Fibroblast of skin of left quadriceps (primary cell): ENCODE measurements around the gene XIRP1.
"Not testable (repeated sequence)": the region's sequence is repeated elsewhere in the genome, so short reads cannot be mapped to it uniquely, and the experiment has no call there.

Experiments
- DNase-seq, 2 experiments: peaks; one replicate each; pipeline ENCODE4 v3.0.0-alpha.2; 2013; ENCODE audit warnings: low read depth in 2 of 2

Gene XIRP1, protein sequence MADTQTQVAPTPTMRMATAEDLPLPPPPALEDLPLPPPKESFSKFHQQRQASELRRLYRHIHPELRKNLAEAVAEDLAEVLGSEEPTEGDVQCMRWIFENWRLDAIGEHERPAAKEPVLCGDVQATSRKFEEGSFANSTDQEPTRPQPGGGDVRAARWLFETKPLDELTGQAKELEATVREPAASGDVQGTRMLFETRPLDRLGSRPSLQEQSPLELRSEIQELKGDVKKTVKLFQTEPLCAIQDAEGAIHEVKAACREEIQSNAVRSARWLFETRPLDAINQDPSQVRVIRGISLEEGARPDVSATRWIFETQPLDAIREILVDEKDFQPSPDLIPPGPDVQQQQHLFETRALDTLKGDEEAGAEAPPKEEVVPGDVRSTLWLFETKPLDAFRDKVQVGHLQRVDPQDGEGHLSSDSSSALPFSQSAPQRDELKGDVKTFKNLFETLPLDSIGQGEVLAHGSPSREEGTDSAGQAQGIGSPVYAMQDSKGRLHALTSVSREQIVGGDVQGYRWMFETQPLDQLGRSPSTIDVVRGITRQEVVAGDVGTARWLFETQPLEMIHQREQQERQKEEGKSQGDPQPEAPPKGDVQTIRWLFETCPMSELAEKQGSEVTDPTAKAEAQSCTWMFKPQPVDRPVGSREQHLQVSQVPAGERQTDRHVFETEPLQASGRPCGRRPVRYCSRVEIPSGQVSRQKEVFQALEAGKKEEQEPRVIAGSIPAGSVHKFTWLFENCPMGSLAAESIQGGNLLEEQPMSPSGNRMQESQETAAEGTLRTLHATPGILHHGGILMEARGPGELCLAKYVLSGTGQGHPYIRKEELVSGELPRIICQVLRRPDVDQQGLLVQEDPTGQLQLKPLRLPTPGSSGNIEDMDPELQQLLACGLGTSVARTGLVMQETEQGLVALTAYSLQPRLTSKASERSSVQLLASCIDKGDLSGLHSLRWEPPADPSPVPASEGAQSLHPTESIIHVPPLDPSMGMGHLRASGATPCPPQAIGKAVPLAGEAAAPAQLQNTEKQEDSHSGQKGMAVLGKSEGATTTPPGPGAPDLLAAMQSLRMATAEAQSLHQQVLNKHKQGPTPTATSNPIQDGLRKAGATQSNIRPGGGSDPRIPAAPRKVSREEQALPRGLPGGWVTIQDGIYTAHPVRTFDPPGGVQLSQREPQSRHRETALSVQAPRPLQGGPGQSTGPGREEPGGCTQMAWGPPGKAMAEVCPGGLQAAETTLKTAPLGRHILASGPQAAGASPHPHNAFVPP (N-terminal part only)

DNA sequence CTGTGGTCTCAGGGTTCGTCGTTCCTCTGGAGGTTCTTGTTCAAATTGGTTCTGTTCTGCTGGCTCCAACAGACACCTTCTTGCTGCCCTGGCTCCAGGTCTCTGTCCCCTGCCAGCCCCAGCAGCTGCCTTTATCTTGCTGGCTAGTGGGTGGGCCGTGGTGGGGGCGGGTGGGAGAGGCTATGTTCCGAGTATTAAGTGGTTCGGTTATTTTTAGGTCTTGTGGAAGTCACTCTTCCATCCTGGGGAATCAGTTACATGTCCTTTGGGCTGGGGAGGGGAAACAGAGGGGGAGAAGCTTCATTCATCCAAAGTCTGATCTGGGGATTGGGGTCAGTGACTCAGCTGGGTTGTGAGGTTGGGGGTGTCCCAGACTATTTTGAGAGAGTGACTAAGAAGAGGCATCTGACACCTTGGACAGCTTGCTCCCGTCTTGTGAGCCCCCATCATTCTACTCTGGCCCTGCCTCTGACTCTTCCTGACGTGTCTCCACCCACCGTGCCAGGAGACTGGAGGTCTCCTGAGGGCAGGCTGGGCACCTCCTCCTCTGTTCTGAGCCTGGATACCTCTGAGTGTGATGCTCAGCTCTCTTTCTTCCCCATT lies at the start of gene XIRP1:
Gene XIRP1 (minus strand): TSS at position 106 of the 603 bp plus-strand sequence. CDS start 3,150 bp downstream, outside the sequence.
- DNase-seq: no peak

- no peak for DNase-seq
Measured at GRCh38 chr3:39241561-39241960, 49.2 kb upstream of the XIRP1 start.

DNA sequence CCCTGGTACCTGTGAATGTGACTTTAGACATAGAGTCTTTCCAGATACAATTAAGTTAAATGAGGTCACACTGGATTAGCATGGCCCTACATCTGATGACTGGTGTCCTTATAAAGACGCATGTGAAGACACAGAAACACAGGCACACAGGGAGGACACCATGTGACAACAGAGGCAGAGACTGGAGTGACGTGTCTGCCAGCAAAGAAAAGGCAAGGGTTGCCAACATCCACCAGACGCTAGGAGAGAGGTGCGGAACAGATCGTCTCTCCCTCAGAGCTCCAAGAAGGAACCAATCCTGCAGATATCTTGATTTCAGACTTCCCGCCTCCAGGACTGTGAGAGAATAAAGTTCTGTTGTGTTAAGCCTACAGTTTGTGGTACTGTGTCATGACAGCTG lies 44.6 kb upstream of the XIRP1 start:
- no peak for DNase-seq

GRCh38 chr3:39234651-39235050 lies 42.3 kb upstream of the XIRP1 start:
- no peak for DNase-seq

- DNase-seq: no peak
Measured at GRCh38 chr3:39232859-39233258, 40.5 kb upstream of the XIRP1 start.

- no peak for DNase-seq
Measured at GRCh38 chr3:39230453-39230852, 38.1 kb upstream of the XIRP1 start.

GRCh38 chr3:39228496-39228895 lies 36.1 kb upstream of the XIRP1 start:
- DNase-seq: no peak

GRCh38 chr3:39227596-39227995 lies 35.2 kb upstream of the XIRP1 start:
- not testable (repeated sequence) for DNase-seq

DNA sequence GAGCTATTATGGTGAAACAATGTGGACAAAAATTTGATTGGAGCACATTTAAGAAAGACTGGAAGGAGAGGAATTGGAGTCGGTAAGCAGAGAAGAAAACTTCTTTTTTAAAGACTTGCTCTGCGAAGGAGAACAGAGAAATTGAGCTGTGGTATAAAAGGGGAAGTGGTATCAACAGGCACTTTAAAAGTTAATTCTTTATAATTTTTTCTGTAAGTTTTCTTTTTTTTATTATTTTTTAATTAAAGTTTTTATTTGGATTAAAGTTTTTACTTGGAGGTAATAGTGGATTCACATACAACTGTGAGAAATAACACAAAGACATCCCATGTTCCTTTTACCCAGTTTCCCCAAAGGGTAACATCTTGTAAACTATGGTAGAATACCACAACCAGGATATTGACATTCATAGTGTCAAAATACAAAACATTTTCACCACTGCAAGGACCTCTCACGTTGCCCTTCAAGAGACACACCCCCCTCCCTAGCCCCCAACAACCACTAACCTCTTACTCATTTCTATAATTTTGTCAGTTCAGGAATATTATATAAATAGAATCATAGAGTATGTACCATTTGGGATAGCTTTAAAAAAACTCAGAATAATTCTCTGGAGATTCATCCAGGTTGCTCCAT lies 33.8 kb upstream of the XIRP1 start:
- DNase-seq: no peak

DNA sequence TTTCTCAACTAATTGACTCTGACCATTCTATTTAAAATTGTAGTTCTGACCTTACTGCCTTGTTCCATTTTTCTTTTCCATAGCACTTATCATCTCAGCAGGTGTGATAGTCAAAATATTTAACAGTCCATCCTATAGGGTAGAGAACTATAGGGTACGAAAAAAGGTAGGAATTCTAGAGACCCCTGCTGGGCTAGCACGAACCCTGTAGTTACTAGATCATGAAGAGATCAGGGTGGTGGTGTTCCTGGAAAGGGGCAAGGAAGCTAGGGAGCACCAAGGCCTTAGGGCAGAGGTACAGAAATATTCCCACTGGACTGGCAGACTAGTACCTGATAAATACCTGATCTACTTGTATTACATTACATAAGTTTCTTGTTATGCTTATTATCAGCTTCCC lies 31.9 kb upstream of the XIRP1 start:
- DNase-seq: no peak

DNA sequence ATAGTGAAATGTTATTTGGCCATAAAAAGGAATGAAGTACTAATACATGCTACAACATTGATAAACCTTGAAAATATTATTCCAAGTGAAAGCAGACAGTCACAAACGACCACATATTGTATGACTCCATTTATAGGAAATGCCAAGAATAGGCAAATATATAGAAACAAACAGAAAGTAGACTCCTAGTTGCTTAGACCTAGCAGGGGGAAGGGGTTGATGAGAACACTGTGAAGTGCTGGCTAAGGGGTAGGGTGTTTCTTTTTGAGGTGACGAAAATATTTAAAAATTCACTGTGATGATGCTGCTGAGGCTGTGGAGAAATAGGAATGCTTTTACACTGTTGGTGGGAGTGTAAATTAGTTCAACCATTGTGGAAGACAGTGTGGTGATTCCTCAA lies 30.5 kb upstream of the XIRP1 start:
- DNase-seq: no peak

DNA sequence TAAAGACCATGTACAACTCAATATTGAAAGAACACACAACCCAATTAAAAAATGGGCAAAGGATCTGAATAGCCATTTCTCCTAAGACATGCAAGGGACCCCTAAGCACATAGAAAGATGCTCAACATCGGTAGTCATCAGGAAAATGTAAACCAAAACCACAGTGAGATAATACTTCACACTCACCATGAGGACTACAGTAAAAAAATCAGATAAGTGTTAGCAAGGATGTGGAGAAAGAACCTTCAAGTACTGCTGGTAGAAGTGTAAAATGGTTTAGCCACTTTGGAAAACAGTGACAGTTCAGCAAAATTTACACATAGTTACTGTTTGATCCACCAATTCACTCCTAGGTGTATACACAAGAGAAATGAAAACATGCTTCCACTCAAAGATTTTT lies 30.1 kb upstream of the XIRP1 start:
- DNase-seq: no peak

GRCh38 chr3:39221141-39221530 lies 28.7 kb upstream of the XIRP1 start:
- no peak for DNase-seq

- no peak for DNase-seq
Measured at GRCh38 chr3:39220407-39221140, 28.2 kb upstream of the XIRP1 start.

- DNase-seq: no peak
Measured at GRCh38 chr3:39219702-39220101, 27.3 kb upstream of the XIRP1 start.

- DNase-seq: no peak
Measured at GRCh38 chr3:39216176-39216790, 23.9 kb upstream of the XIRP1 start.

GRCh38 chr3:39213613-39214012 lies 21.2 kb upstream of the XIRP1 start:
- DNase-seq: no peak

DNA sequence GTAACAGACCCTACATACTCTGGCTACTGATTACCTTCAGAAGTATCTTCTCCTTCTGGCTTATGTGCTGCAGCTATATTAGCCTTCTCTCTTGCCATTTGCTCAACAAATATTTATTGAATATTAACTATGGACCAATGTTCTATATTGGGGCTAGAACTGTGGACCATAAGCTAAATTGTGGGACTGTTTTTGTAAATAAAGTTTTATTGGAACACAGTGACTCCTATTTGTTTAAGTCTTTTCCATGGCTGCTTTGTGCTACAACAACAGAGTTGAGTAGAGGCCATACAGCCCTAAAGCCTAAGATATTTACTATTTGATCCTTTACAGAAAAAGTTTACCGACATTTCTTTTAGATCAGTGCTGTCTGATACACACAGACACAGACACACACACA lies 20.3 kb upstream of the XIRP1 start:
- DNase-seq: no peak

DNA sequence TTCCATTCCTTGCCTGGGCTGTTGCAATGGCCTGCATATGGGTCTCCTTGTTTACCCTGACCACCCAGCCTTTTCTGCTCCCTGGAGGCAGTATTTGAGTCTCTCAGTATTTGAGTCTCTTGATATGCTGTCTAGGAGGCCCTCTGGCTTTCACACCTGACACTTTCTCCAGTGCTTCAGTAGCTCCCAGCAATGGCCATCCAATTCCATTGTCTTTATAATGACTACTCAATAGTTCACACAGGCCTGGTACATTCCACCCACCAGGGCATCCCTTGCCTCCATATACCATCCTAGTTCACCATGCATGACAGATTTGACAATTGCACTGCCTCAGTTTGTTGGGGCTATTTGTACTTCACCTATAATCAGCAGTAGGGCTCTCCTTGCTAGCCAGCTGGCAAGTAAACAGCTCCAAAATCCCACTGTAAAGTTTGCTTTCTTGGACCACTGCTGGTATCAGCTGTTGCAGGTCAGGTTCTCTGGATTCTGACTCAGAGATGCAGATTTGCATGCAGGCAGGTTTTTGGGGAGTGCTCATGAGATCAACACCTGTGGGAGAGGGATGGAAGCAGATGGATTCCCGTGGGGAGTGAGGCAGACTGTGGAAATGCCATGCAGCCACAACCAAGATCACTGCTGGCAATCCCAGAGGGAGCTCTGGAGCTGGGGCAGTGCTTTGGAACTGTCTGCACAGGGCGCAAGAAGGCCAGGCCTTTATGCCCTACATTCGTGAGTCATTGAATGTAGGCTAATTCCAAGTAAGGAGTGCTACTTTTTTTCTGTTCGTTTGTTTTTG lies 19.1 kb upstream of the XIRP1 start:
- no peak for DNase-seq
